Astrocyte (in vitro differentiated cells and primary cell): ENCODE results near the gene BYSL.

ENCODE experiments used
- CTCF ChIP-seq: IDR thresholded peaks from 2 replicates; pipeline ENCODE4 v1.5.1; 2011; ENCODE audit warnings: low read depth, mild to moderate bottlenecking, inconsistent platforms, low read length, moderate library complexity; ENCODE audit not compliant: insufficient read depth
- EZH2 ChIP-seq: IDR thresholded peaks from 2 replicates; pipeline ENCODE4 v1.6.1; 2012; ENCODE audit warnings: mild to moderate bottlenecking, low read length, inconsistent platforms; ENCODE audit not compliant: insufficient read depth

- TF ChIP-seq EZH2 (no peak), CTCF (no peak)
These were observed 44.1 kb upstream of the BYSL start for GRCh38 chr6:41877051-41877680.
